CMK (cell line): Measurements from ENCODE around the gene PMP22.

ENCODE experiments used
- DNase-seq: peaks from one replicate; pipeline ENCODE4 v3.0.0-alpha.2; 2010; ENCODE audit warnings: low read depth

Gene PMP22

GRCh38 chr17:15265131-15265530 lies at the start of gene PMP22:
Gene PMP22 (minus strand): TSS chr17:15265326. CDS start chr17:15260727, 4,599 bp downstream.
- no peak for DNase-seq

GRCh38 chr17:15311996-15312395 lies 46.9 kb upstream of the PMP22 start:
- DNase-seq, result no peak

GRCh38 chr17:15309793-15310192 lies 44.7 kb upstream of the PMP22 start:
- no peak for DNase-seq

- DNase-seq, result no peak
These were observed 44.1 kb upstream of the PMP22 start for GRCh38 chr17:15309236-15309635.

GRCh38 chr17:15308758-15309157 lies 43.6 kb upstream of the PMP22 start:
- DNase-seq, result no peak

GRCh38 chr17:15307710-15308111 lies 42.6 kb upstream of the PMP22 start:
- no peak for DNase-seq

- no peak for DNase-seq
These were observed 38.7 kb upstream of the PMP22 start for GRCh38 chr17:15303851-15304250.

- DNase-seq, result no peak
These were observed 38.1 kb upstream of the PMP22 start for GRCh38 chr17:15303268-15303667.

GRCh38 chr17:15301845-15302244 lies 36.7 kb upstream of the PMP22 start:
- DNase-seq, result no peak

GRCh38 chr17:15298176-15298575 lies 33.0 kb upstream of the PMP22 start:
- DNase-seq, result no peak

GRCh38 chr17:15293558-15293957 lies 28.4 kb upstream of the PMP22 start:
- no peak for DNase-seq

- no peak for DNase-seq
These were observed 26.7 kb upstream of the PMP22 start for GRCh38 chr17:15291674-15292361.

GRCh38 chr17:15290605-15291004 lies 25.5 kb upstream of the PMP22 start:
- no peak for DNase-seq

- DNase-seq, result no peak
These were observed 24.4 kb upstream of the PMP22 start for GRCh38 chr17:15289285-15290183.

GRCh38 chr17:15288859-15289258 lies 23.7 kb upstream of the PMP22 start:
- DNase-seq, result no peak

- no peak for DNase-seq
These were observed 22.6 kb upstream of the PMP22 start for GRCh38 chr17:15287538-15288267.

GRCh38 chr17:15285466-15285865 lies 20.3 kb upstream of the PMP22 start:
- no peak for DNase-seq

- no peak for DNase-seq
These were observed 19.4 kb upstream of the PMP22 start for GRCh38 chr17:15284537-15284936.

GRCh38 chr17:15284107-15284506 lies 19.0 kb upstream of the PMP22 start:
- DNase-seq, result no peak

GRCh38 chr17:15281909-15282308 lies 16.8 kb upstream of the PMP22 start:
- no peak for DNase-seq

GRCh38 chr17:15278924-15279477 lies 13.9 kb upstream of the PMP22 start:
- DNase-seq, result no peak

- no peak for DNase-seq
These were observed 13.3 kb upstream of the PMP22 start for GRCh38 chr17:15278380-15278779.
